Tibial nerve (tissue), 4 donors: ENCODE data around the gene CDCA3.

Experiments
- CTCF ChIP-seq, 5 experiments: fragments of 200-600 bp in 3 of 5; fragments of 450-650 bp in 2 of 5; sonication (generic) in 3 of 5; IDR thresholded peaks; one replicate each; pipeline ENCODE4 v1.5.1; 2016 to 2019; ENCODE audit warnings: antibody characterized with exemption in 5 of 5, mild to moderate bottlenecking in 3 of 5, moderate library complexity in 2 of 5
- EP300 ChIP-seq, 2 donors: sonication (generic); formaldehyde crosslinking; IDR thresholded peaks; one replicate each; pipeline ENCODE4 v1.6.1; 2017; ENCODE audit warnings: antibody characterized with exemption in 2 of 2, mild to moderate bottlenecking in 1 of 2
- POLR2A ChIP-seq, 2 donors: fragments of 450-650 bp; IDR thresholded peaks; one replicate each; pipeline ENCODE4 v1.6.1; 2017; ENCODE audit warnings: antibody characterized with exemption in 2 of 2, mild to moderate bottlenecking in 2 of 2, moderate library complexity in 2 of 2

- no peak for TF ChIP-seq CTCF (IDR thresholded peaks at IDR 0.05)
- no peak for TF ChIP-seq EP300 (IDR thresholded peaks at IDR 0.05)
- TF ChIP-seq POLR2A (IDR thresholded peaks at IDR 0.05), result no peak
These were observed 3.4 kb downstream of the CDCA3 start for GRCh38 chr12:6847676-6848075.
